ENCODE measurements around the gene CHRNG.
"Not testable (repeated sequence)": the region's sequence is repeated elsewhere in the genome, so short reads cannot be mapped to it uniquely, and the experiment has no call there.

CHRNG gene

DNA sequence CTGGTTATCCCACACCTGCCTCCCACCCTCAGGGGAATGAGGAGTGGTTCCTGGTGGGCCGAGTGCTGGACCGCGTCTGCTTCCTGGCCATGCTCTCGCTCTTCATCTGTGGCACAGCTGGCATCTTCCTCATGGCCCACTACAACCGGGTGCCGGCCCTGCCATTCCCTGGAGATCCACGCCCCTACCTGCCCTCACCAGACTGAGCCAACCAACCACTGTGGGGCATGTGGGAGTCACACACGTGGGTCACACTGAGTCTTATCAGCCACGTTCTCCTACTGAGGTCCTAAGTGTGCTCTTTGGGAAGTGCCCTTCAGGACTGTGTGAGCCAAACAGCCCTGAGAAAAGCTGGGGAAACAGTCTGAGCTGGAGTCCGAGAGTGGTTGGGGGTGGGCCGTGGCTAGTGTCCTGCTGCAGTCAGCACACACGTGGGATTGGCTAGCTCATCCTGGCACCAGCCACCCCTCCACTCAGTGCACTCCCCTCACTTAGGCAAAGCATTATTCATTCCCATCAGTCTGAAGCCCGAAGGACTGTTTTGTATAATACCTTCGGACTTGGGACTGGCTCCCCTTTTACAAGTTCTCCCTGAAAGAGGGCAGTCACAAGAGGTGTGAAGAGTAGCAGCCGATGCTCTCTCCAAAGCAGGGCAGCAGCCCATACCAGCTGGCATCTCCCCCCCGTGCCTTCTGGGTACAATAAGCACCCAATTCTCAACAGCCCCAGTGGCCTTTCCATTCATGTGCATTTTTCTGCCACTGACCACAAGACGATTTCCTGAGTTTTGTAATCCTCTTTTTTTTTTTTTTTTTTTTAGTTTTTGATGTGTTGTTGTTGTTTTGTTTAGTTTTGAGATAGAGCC lies 6.3 kb downstream of the CHRNG start:
- DNase-seq = no peak

DNA sequence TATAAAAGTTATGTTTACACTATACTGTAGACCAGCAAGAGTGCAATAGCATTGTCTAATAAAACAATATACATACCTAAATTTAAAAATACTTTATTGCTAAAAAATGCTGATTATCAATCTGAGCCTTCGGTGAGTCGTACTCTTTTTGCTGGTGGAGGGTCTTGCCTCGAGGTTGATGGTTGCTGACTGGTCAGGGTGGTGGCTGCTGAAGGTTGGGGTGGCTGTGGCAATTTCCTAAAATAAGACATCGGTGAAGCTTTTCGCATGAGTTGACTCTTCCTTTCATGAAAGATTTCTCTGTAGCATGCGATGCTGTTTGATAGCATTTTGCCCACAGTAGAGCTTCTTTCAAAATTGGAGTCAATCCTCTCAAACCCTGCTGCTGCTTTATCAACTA lies 8.5 kb downstream of the CHRNG start:
- DNase-seq = no peak

DNA sequence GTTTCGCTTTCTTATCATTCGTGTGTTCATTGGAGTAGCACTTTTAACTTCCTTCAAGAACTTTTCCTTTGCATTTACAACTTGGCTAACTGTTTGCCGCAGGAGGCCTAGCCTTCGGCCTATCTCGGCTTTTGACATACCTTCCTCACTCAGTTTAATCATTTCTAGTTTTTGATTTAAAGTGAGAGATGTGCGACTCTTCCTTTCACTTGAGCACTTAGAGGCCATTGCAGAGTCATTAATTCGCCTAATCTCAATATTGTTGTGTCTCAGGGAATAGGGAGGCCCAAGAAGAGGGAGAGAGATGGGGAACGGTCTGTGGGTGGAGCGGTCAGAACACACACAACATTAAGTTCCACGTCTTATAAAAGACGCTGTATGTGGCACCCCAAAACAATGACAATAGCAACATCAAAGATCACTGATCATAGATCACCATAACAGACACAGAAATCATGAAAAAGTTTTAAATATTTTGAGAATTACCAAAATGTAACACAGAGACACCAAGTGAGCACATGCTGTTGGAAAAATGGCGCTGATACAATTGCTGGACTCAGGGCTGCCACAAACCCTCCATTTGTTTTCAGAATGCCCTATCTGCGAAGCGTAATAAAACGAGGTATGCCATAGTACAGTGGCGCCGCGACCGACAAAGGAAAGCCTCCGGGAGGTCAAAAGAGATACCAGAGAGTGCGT lies 10.3 kb downstream of the CHRNG start:
- DNase-seq = no peak

DNA sequence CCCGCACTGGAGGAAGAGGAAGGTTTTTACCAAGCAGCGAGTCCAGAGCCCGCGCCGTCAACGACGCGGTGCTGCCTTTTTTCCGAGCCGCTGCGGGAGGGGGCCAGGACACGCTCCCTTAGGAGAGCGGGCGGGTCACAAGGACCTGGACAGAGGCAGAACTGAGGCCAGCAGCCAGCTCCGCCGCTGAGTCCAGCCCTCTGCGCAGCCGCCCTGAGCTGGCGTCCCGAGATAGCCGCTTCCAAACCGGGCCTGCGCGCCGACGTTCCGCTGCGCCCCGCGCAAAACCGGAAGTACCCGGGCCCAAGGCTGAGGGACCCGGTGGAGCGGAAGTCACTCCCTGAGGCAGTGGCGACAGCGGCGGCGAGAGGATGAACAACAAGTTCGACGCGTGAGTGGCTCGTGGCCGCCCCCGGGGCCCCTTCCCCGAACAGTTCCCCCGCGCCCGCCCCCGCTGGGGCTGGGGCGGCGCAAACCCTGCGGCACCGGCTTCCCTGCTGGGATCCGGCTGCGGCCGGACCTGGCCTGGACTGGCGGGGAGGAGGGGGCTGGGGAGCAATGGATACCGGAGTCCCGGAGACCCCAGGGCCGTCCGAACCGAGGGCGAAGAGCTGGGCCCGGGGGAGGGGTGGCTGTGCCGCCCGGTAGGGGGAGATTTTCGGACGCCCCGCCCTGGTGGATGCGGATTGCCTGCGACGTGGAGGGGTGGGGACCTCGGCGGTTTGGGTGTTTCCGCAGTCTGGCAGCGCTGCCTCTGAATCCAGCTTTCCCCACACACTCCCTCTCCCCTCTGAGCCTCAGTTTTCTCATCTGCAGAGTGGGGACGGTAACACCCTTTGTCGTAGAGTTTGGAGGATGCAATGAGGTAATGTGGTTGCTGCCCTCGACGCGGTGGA lies 11.1 kb downstream of the CHRNG start, which contains the start of the genes EIF4E2 and TIGD1:
TSS of gene EIF4E2 (plus strand) at position 336 of the 896 bp plus-strand sequence. CDS start at position 372, 36 bp downstream.
TSS of gene TIGD1 (minus strand) at position 204 of the 896 bp plus-strand sequence. CDS start 675 bp downstream, outside the sequence.
- DNase-seq = peak; percentile 96

DNA sequence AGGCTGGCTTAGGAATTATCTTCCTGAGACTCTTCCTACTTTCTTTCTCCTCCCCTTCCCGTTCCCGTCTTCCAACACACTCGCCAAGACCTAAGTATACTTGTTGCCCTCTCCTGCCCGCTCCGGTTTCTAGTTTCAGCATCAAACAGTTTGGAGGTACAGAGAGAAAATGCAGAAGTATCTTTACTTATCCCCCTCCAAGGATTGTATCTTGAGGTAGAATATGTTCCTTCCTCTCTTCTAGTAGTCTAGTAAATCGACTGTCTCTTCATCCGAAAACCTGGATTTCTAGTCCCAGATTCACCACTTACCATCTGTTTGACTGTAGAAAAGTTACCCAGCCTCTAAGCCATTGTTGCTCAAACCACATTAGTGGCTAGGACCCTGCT lies 11.8 kb downstream of the CHRNG start:
- no peak for DNase-seq

DNA sequence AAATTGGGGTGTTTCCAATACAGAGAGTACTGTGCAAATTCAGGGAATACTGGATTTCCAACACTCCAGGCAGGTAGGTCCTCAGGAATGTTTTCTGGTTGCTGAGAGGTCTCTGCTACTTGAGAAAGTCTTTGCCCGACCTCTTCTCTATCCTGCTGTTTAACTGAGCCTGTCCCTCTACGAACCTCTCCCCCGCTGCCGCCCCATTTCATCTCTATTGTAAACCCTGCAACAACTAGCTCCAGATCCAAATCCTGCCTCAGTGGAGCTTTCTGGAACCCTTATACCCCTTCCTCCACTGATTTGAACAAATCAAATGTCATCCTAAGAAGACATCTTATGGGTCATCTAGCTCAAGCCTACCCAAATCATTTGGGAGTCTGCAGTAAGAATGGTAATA lies 12.3 kb downstream of the CHRNG start:
- DNase-seq = no peak

DNA sequence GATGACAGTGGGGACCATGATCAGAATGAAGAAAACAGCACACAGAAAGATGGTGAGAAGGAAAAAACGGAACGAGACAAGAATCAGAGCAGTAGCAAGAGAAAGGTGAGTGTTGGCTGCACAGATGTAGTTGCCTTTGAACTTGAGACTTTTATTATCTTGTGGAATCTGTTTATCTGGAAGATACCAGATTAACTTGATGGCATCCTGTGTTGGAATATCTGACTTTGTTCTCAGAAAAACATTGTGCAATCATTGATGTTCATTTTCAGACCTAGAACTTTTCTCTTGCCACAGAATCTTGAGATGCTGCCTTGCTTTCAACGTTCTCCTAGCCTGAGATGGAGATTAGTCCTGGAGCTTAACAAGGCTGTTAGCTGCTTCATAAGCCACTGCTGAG lies 16.9 kb downstream of the CHRNG start:
- no peak for DNase-seq

DNA sequence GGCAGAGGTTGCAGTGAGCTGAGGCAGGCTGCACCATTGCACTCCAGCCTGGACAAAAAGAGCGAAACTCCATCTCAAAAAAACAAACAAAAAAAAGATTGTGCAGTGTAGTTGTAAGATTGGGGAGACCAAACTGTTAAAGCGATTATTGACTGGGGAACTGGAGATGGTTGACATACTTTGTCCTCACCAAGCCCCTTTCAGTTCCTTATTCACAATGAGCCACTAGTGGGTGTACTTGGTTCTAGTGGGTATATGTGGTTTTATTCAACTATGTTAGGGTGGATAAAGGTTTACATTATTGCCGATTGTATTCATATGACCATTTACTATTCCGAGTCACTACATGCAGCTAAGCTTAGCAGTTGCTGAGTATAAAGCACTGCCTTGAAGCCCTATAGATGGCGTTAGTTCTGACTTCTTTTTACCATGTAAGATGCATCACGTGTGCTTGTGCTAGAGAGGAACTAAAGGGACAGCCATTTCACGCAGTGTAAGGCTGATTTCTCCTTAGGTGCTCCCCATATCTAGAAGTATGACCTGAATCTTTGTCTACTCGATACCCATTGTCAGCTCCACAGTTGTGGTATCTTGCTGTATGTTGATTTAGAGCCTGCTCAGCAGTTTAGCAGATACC lies 23.1 kb downstream of the CHRNG start:
- no peak for DNase-seq

DNA sequence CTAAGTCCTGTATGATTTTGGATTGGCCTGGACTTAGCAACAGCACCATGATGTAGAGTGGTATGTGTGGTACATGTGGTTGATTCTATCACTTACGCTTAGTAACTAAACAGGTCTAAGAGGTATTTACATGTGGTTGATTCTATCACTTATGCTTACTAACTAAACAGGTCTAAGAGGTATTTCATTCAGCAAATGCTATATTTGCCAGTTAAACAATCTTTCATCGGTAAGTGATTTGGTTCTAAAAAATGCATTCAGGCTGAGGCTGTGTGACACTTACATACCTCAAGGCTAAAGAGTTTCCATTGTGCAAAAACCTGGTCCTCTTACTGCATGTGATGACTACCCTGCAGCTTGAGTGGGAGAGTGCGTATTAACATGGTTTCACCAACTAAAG lies 24.1 kb downstream of the CHRNG start:
- DNase-seq = no peak

DNA sequence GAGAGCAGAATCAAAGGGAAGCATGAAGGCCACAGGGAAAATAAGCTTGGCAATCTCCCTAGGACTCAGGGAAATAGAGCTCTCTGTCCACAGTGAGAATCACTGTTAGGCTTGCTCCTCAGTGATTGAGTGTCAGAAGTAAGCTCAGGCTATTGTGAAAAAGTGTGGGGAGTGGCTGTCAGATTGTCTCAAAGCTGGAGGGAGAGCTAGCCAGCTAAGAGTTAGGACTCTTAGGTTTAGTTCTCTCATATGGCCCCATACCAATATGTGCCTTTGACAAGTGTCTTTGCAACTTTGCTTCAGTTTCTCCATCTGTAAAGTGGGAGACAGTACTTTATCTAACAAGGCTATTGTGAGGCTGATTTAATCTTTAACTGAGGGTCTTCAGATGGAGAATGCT lies 28.2 kb downstream of the CHRNG start:
- DNase-seq = no peak

DNA sequence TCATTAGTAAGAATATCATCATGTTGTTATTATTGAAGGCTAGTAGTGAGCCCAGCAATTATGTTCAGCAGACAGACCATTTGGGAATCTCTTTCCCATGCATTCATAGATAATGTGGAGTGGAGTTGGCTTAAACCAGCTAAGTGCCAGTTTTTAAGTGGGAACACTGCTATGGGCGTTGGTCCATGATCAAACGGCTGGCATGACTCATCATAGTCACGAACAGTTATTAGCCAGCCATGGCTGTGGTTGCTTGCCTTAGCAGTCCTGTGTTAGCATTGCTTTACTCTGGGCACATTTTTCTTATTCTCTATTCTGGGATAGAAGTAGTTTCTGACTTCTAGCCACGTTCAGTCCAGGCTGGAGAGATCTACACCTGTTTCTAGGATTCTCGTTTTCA lies 28.7 kb downstream of the CHRNG start:
- DNase-seq = no peak

DNA sequence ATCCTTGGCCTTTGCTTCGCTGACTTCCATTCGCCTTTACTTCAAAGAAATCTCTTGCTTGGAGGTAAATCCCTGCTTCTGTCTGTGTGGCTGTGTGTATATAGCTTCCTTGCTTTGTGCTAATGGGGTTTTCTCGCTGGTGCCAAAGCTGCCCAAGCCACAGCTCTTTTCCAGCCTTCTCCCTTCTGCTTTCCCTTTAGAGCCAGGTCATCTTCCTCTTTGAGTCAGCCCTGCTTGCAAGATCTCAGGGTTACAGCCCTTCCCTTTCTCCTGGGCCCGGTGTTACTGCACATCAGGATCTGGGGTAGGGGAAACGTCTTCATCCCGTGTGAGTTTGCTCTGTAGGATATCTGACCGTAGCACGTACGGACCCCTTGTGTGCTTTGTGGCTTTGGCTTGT lies 30.0 kb downstream of the CHRNG start:
- DNase-seq = no peak

DNA sequence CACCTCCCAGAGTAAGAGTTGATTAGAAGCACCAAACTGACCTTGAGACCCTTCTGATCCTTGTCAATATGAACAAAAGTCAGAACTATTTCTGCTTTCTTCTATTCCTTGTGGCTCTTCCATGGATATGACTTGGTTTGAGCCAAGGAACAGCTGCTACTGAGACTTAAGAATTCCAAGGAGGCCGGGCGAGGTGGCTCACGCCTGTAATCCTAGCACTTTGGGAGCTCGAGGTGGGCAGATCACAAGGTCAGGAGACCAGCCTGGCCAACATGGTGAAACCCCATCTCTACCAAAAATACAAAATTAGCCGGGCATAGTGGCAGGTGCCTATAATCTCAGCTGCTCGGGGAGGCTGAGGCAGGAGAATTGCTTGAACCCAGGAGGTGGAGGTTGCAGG lies 31.0 kb downstream of the CHRNG start:
- not testable (repeated sequence) for DNase-seq

DNA sequence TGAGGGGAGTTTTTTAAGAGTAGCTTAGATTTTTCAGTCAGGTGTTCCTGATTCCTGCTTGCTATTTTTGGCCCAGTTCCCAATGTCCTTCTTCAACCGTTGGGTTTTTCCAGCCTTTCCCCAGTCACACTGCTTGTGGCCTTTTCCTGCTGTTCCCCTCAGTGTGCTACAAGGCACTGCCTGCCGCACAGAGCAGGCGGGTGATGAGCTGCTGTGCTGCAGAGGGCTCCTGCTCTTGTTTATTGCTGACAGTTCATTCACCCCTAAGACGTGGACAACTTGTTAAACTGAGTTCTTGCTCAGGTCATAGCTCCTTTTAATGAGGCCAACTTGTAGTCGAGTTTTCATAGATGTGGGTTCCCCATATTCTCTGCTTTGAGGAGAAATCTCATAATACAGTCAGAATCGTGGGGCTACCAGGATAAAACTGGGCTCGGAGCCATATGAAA lies 31.6 kb downstream of the CHRNG start:
- no peak for DNase-seq

DNA sequence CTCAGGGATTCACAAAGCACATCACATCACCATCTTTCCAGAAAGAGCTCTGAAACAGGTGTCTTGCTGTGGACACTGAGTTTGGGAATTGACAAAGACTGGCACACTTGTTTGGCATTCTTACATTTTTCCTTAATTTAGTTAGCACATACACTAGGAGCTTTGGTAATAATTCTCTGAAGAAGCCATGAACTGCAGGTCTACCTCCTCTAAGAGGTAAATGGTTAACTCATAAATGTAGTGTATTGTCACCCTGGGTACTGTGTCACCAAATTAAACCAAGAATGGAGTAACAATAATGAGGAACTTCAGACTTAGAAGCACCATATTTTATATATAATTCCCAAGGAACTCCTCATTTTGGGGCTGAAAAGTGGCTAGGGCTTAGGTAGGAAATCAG lies 33.5 kb downstream of the CHRNG start:
- no peak for DNase-seq

DNA sequence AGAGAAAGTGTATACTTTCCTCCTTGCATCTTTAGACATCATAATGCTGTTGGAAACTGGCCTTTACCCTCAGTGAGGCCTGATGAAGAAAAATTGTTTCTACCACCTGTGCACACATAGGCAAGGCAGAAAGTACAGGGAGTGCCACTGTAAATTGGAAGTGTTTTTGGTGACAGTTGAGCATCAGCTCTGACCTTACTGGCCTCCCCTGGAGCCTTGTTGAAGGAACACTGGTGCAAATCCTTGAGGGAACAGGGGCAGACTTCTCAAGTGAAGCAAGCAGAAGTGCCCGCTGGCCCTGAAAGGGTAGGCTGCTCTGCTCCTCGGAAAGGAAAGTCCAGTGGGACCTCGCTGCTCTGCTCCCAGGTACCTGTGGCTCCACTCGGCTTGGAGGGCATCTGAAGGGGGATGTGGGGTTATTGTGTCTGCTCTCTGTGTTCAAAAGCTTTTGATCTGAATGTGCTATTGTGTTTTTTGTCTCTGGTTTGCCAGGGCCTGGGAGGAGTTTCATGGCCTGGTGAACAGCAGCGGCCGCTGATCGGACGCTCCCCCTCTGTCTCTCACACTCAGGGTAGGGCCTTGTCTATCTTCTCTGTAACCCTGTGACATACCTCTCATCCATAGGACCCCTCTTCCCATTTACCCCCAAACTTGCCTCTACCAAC lies 34.4 kb downstream of the CHRNG start:
- DNase-seq = no peak

DNA sequence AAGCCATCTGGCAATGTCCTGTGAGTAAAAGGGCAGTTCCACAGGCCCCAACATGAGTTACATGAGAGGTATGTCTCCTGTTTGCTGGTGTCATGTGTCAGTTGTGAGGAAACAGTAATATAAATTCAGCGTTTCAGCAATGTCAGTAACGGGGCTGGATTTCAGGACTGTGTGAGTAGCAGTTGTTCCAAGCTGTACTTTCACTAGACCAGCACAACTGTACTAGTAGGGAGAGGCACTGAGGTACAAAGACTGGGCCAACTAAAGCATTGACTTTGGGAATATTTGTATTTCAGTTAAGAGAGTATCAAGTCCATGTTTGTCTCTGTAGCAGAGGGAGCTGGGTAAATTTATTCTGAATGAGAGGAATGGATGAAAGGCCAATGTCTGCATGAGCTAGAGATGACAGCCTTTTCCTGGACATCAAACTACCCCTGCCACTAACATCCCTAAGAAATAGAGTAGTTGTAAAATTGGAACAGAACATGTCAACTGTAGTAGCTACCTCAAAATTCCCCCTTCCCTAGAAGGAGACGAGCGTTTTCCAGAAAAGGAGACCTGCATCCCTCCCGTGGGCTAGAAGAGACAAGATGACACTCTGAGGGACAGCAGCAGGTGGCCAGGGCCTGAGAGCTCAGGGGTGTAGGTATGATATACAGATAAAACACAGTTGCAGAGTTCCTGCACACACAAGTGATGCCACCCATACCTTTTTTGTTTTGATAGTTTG lies 35.3 kb downstream of the CHRNG start:
- DNase-seq = no peak

DNA sequence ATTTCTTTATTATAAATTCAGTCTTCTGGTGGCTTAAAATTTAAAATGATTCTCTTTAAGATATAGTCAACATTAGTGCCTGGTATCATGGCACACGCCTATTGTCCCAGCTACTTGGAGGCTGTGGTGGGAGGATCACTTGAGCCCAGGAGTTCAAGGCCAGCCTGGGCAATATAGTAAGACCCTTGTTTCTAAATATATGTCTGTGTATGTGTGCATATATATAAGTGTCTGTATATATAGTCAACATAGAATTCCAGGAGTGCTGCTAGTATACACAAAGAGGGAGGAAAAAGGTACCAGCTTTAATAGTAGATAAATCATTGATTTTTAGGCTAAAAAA lies 35.9 kb downstream of the CHRNG start:
- no peak for DNase-seq

DNA sequence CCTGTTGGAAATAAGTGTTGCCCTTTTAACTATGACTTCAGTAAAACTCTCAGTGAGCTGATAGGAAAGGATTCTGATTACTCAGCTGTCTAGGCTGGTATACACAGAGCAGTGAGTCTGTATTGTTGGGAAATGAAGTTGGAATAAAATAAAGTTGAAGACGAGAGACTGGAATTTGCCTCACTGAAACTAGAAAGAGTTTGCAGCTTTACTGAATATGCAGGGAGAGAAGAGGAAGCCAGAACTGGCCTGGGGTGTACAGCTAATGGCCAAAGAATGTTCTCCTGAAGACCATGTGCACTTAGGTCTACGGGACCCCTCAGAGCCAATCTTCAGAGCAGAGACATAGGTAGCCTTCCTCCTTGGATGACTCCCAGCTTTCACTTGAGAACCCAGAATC lies 37.5 kb downstream of the CHRNG start:
- DNase-seq = no peak

DNA sequence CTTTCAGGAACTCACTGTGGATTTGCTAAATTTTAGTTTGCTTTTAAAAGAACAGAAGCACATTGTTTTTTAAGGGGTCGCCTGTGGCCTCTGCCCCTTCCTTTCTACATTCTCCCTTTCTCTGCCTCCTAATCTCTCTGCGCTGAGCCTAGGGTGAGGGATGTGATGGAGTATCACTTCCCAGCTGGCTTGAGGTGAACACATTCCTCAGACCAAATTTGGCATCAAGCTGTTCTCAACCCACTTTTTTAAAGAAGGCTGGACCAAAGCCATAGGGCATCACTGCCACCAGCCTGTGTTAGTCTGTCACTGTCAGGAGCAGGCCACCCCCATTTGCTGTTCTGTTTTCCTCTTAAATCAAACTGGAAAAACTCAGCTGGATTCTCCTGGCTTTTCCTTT lies 38.3 kb downstream of the CHRNG start:
- DNase-seq = no peak

DNA sequence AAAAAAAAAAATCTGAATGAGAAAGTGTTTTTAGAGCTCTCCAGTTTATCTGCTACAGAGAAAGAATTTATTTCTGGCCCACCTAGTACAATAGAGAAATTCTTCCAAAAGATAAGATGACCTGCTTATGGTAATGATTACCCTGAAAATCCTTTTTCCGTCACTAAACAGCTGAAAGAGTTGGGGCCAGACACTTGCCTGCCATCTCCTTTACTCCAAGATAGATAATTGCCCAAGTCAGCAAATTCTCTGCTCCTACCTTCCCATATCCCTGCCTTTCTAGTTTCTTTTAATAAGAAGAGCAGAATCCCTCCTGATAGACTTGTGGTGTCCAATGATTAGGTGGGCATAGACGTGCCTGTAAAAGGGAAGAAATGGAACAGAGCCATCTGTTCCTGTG lies 39.1 kb downstream of the CHRNG start:
- no peak for DNase-seq

DNA sequence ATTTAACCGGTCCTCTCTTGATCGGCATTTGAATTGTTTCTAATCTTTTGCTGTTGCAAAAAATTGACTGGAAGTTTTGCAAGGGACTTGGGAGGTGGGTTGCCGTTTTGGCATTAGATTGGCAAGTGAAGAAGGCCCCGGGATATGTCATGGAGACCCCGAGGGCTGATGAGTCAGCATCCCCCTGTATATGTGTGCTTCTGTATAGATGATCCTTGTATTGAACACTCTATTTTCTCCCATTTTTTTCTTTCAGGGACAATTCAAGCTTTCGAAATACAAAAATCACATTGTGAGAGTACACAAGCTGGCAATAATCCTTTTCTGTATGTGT lies 41.1 kb downstream of the CHRNG start:
- DNase-seq = no peak

All from activated CD8-positive, alpha-beta memory T cell treated with anti-CD3 and anti-CD28 coated beads, Interleukin-2, amount 50 U/mL, for 48 hours (primary cell).